Hepatocyte (in vitro differentiated cells): ENCODE results near the gene INS.

Source experiments
- CTCF ChIP-seq: fragments of 200-600 bp; sonication (generic); IDR thresholded peaks from 2 replicates; pipeline ENCODE4 v1.5.1; 2016; ENCODE audit warnings: antibody characterized with exemption, mild to moderate bottlenecking; ENCODE audit not compliant: poor library complexity
- EZH2phosphoT487 ChIP-seq: fragments of 200-600 bp; sonication (generic); IDR thresholded peaks from one replicate; pipeline ENCODE4 v1.6.1; 2018; ENCODE audit warnings: antibody characterized with exemption, mild to moderate bottlenecking, low read depth, moderate library complexity; ENCODE audit not compliant: unreplicated experiment, severe bottlenecking

DNA sequence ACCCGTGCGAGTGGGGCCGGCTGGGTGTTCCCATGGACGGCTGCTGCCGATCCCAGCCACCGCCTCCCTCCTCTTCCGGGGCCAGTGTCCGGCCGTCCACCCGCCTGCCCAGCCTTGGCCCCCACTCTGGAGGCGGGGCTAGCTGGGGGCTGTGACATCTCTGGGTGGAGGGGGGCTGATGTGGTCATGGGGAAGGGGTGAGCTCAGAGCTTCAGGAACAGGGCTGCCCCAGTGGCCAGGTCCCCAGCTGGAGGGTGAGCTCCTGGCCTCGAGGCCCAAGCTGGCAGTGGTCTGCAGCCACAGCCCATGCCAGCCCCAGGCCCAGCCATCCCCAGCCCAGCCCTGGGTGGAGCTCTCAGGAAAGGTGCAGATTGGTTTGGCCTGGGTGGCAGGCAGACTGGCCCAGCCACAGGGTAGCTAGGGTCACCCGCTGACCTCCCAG is 2.7 kb downstream of the INS start:
- no peak for TF ChIP-seq EZH2phosphoT487
- no peak for TF ChIP-seq CTCF
